Fibroblast of lung (primary cell): ENCODE measurements around the gene TAC3. TPM values are rescaled to one million over a fixed set of nuclear protein-coding genes. Genes with fewer than 3 reads are reported as not detected.
"Not testable (repeated sequence)": the region's sequence is repeated elsewhere in the genome, so short reads cannot be mapped to it uniquely, and the experiment has no call there.

Experiments used
- DNase-seq, 2 donors: peaks; one replicate each; pipeline versions ENCODE4 v3.0.0 to v3.0.0-alpha.2; 2010; ENCODE audit warnings: low read depth in 2 of 2
- H2AFZ ChIP-seq: 2 replicates; pipeline ENCODE4 v1.5.1; 2012; ENCODE audit warnings: low read length, control low read depth, inconsistent platforms
- H3K27ac ChIP-seq: 2 replicates; pipeline ENCODE4 v1.5.1; 2011; ENCODE audit warnings: low read length, control low read depth; ENCODE audit not compliant: insufficient read depth
- H3K27me3 ChIP-seq: 2 replicates; pipeline ENCODE4 v1.5.1; 2011; ENCODE audit warnings: mild to moderate bottlenecking, low read length; ENCODE audit not compliant: control insufficient read depth, insufficient read depth
- H3K36me3 ChIP-seq: 2 replicates; pipeline ENCODE4 v1.5.1; 2011; ENCODE audit warnings: low read length; ENCODE audit not compliant: control insufficient read depth, insufficient read depth
- H3K4me1 ChIP-seq: 2 replicates; pipeline ENCODE4 v1.5.1; 2011; ENCODE audit warnings: low read length; ENCODE audit not compliant: control insufficient read depth, insufficient read depth; ENCODE audit errors: extremely low read depth
- H3K4me2 ChIP-seq: 2 replicates; pipeline ENCODE4 v1.5.1; 2011; ENCODE audit warnings: low read length, control low read depth; ENCODE audit not compliant: insufficient read depth; ENCODE audit errors: extremely low read depth
- H3K4me3 ChIP-seq, 4 experiments: fragments of 200-600 bp in 1 of 4; sonication (generic) in 1 of 4; replicated peaks in 1 of 4; 2 replicates each; pipeline ENCODE4 v1.5.1; 2011 to 2016; ENCODE audit warnings: low read length in 4 of 4, low read depth in 3 of 4, mild to moderate bottlenecking in 3 of 4, control low read depth in 2 of 4, inconsistent platforms in 1 of 4, mixed read lengths in 1 of 4; ENCODE audit not compliant: insufficient read depth in 1 of 4; ENCODE audit errors: control extremely low read depth in 1 of 4
- H3K79me2 ChIP-seq: 2 replicates; pipeline ENCODE4 v1.5.1; 2012; ENCODE audit warnings: mild to moderate bottlenecking, low read length, inconsistent platforms; ENCODE audit not compliant: control insufficient read depth, insufficient read depth
- H3K9ac ChIP-seq: 2 replicates; pipeline ENCODE4 v1.5.1; 2011; ENCODE audit warnings: mild to moderate bottlenecking, low read length, control low read depth; ENCODE audit not compliant: insufficient read depth
- H3K9me3 ChIP-seq: 2 replicates; pipeline ENCODE4 v1.5.1; 2012; ENCODE audit warnings: low read depth, low read length; ENCODE audit not compliant: control insufficient read depth, insufficient read depth
- H4K20me1 ChIP-seq: 2 replicates; pipeline ENCODE4 v1.5.1; 2011; ENCODE audit warnings: low read length; ENCODE audit not compliant: control insufficient read depth, insufficient read depth; ENCODE audit errors: extremely low read depth
- EZH2 ChIP-seq: IDR thresholded peaks from 2 replicates; pipeline ENCODE4 v1.5.1; 2012; ENCODE audit warnings: low read length, control low read depth, mild to moderate bottlenecking; ENCODE audit errors: missing control alignments
- polyA plus RNA-seq, 2 donors: library from polyadenylated mRNA; depleted of rRNA in 1 of 2; stranded (reverse) in 1 of 2; unstranded in 1 of 2; fragments of >200 nt; gene quantifications; 2 replicates each; pipeline ENCODE4 v1.2.1, GENCODE V29; 2011 to 2012; ENCODE audit warnings: missing spikeins in 1 of 2
- total RNA-seq: library from RNA; depleted of rRNA; stranded (reverse); fragments of >200 nt; gene quantifications from 2 replicates; pipeline ENCODE4 v1.2.1, GENCODE V29; 2014
- TF ChIP-seq, protein P1 (sequence below), 2 donors: IDR thresholded peaks in 1 of 2; conservative IDR thresholded peaks in 1 of 2; 1 replicate in 1 of 2; 2 replicates in 1 of 2; pipeline ENCODE4 v1.5.1; 2011 to 2012; ENCODE audit warnings: low read length in 2 of 2, control low read depth in 1 of 2, inconsistent platforms in 1 of 2, low read depth in 1 of 2, mild to moderate bottlenecking in 1 of 2

The TAC3 gene
- total and polyA plus RNA-seq, 2 donors (not counting 1 experiment from before 2014, with no cell fraction given) = 0.17 to 0.36 TPM

DNA sequence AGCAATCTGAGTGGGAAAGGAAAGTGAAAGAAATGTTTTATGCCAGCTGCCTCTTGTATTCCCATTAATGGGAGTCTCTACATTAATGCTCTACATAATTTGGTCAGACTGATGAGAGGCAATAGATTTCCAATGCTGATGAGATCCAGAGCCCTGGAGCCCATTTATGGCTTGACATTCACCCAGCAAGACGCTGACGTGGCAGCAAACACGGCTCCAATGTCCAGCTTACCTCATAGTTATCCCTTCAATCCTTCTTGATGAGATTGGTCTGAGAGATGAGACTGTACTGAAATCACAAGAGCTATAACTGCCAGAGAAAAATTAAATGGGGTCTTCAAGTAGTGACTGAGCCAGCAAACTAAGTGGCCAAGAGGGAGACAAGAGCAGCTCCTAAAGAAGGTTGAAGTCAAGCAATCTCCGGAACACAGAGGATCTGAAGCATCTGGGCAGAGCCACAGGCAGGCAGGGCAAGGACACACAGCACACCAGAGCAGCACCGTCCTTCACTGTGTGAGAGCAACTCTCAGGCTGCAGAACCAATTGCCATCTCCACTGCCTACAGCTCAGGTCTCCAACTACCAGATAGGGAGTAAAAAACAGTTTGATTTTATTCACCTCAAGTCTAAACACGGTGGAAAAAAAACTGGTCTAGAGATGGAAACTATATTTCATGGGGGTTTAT, 40.9 kb upstream of the TAC3 start:
- no peaks in the 10 kb centered on the region for H3K4me1 ChIP-seq
- no peak for DNase-seq
- no peak overlapping the region for H3K4me3 ChIP-seq
- H3K9me3 ChIP-seq = no peaks in the 10 kb centered on the region
- H3K79me2 ChIP-seq = no peaks in the 10 kb centered on the region
- TF ChIP-seq EZH2 = no peak
- TF ChIP-seq, protein P1, sequence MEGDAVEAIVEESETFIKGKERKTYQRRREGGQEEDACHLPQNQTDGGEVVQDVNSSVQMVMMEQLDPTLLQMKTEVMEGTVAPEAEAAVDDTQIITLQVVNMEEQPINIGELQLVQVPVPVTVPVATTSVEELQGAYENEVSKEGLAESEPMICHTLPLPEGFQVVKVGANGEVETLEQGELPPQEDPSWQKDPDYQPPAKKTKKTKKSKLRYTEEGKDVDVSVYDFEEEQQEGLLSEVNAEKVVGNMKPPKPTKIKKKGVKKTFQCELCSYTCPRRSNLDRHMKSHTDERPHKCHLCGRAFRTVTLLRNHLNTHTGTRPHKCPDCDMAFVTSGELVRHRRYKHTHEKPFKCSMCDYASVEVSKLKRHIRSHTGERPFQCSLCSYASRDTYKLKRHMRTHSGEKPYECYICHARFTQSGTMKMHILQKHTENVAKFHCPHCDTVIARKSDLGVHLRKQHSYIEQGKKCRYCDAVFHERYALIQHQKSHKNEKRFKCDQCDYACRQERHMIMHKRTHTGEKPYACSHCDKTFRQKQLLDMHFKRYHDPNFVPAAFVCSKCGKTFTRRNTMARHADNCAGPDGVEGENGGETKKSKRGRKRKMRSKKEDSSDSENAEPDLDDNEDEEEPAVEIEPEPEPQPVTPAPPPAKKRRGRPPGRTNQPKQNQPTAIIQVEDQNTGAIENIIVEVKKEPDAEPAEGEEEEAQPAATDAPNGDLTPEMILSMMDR (conservative IDR thresholded peaks at IDR 0.05 in 1 of 2, IDR thresholded peaks at IDR 0.05 in 1 of 2; ENCODE audit: low read depth in 1 of 2, low read length in 2 of 2) = no peak
- H3K9ac ChIP-seq = no peak overlapping the region
- no peak overlapping the region for H2AFZ ChIP-seq
- no peak overlapping the region for H3K4me2 ChIP-seq
- H3K27ac ChIP-seq = no peak overlapping the region
- peaks cover 5% of the 10 kb centered on the region for H3K36me3 ChIP-seq
- H4K20me1 ChIP-seq = no peaks in the 10 kb centered on the region
- no peaks in the 10 kb centered on the region for H3K27me3 ChIP-seq

DNA sequence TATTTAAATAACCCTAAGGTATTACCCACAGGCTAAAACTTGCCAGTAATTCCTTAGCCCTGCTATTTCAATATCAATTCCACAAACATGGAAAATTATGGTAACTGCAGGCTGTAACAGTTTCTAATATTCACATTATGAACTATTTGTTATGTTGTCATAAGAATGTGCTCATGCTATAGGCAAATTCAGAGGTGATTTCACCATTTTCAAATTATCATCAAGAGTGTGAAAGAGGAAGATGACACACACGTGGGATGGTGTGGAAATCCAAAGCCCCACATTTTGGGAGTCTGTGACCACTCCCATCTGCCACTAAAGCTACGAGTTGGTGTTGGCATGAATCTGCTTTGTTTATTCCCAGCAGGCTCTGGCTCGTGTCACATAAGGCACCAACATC, 39.5 kb upstream of the TAC3 start:
- no peaks in the 10 kb centered on the region for H3K79me2 ChIP-seq
- H4K20me1 ChIP-seq = no peaks in the 10 kb centered on the region
- no peak overlapping the region for H3K9ac ChIP-seq
- no peak overlapping the region for H3K4me3 ChIP-seq
- H3K36me3 ChIP-seq = peaks cover 5% of the 10 kb centered on the region
- no peaks in the 10 kb centered on the region for H3K4me1 ChIP-seq
- no peak for DNase-seq
- H3K9me3 ChIP-seq = no peaks in the 10 kb centered on the region
- no peaks in the 10 kb centered on the region for H3K27me3 ChIP-seq
- H3K27ac ChIP-seq = no peak overlapping the region
- TF ChIP-seq, protein P1 (conservative IDR thresholded peaks at IDR 0.05 in 1 of 2, IDR thresholded peaks at IDR 0.05 in 1 of 2; ENCODE audit: low read depth in 1 of 2, low read length in 2 of 2) = no peak
- no peak for TF ChIP-seq EZH2
- H2AFZ ChIP-seq = no peak overlapping the region
- H3K4me2 ChIP-seq = no peak overlapping the region

DNA sequence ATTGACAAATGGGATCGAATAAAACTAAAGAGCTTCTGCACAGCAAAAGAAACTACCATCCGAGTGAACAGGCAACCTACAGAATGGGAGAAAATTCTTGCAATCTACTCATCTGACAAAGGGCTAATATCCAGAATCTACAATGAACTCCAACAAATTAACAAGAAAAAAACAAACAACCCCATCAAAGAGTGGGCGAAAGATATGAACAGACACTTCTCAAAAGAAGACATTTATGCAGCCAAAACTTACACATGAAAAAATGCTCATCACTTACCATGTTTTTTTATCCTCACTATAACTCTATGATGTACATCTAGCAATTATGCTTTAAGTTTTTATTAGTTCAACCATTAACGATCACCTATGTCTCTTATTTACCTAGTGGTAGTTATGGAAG, 37.6 kb upstream of the TAC3 start:
- H3K79me2 ChIP-seq, H4K20me1 ChIP-seq, DNase-seq, H3K27ac ChIP-seq, H3K36me3 ChIP-seq, H3K4me2 ChIP-seq, H3K4me1 ChIP-seq, H3K27me3 ChIP-seq, H3K9me3 ChIP-seq, H2AFZ ChIP-seq, H3K4me3 ChIP-seq, H3K9ac ChIP-seq: not testable (repeated sequence)

DNA sequence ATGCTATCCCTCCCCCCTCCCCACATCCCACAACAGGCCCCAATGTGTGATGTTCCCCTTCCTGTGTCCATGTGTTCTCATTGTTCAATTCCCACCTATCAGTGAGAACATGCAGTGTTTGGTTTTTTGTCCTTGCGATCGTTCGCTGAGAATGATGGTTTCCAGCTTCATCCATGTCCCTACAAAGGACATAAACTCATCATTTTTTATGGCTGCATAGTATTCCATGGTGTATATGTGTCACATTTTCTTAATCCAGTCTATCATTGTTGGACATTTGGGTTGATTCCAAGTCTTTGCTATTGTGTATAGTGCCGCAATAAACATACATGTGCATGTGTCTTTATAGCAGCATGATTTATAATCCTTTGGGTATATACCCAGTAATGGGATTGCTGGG, 36.8 kb upstream of the TAC3 start:
- not testable (repeated sequence) for H3K4me2 ChIP-seq, H3K27me3 ChIP-seq, H3K27ac ChIP-seq, H3K4me3 ChIP-seq, H3K36me3 ChIP-seq, DNase-seq, H3K9ac ChIP-seq, H4K20me1 ChIP-seq, H3K9me3 ChIP-seq, H3K4me1 ChIP-seq, H3K79me2 ChIP-seq, H2AFZ ChIP-seq
